OCI-LY3 (cell line): ENCODE data around the gene CEACAM1.

Experiments
- CTCF ChIP-seq: fragments of 200-600, 300-600 bp; sonication (generic); IDR thresholded peaks from 2 replicates; pipeline ENCODE4 v1.5.1; 2014; ENCODE audit warnings: antibody characterized with exemption, low read length, low read depth
- EZH2phosphoT487 ChIP-seq: fragments of 200-600 bp; shearing (Covaris generic); IDR thresholded peaks from 2 replicates; pipeline ENCODE4 v1.6.1; 2018; ENCODE audit warnings: antibody characterized with exemption, mixed run types, low read depth

DNA sequence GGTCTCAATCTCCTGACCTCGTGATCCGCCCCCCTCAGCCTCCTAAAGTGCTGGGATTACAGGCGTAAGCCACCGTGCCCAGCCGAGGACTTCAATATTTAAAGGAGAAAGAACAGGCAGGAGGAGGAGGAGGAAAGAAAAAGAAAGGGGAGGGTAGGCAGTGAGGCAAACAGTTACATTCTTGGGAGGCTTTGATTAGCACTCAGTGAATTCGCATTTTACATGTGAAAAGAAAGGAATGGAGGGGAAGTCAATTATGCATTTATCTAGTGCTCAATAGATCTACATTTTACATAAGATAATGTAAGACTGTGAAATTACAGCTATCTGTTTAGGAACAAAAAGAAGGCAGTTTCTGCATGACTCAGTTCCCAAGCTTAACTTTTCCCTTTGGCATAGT lies 54.6 kb downstream of the CEACAM1 start:
- no peak for TF ChIP-seq CTCF
- no peak for TF ChIP-seq EZH2phosphoT487
